GM12892 (cell line): Measurements from ENCODE around the gene DAB2IP.

Experiments used
- POLR2A ChIP-seq: IDR thresholded peaks from 2 replicates; pipeline ENCODE4 v1.6.1; 2011; ENCODE audit warnings: low read depth, low read length, control low read depth
- POLR2AphosphoS5 ChIP-seq: IDR thresholded peaks from 2 replicates; pipeline ENCODE4 v1.6.1; 2011; ENCODE audit warnings: low read depth, low read length, control low read depth
- TAF1 ChIP-seq: IDR thresholded peaks from 2 replicates; pipeline ENCODE4 v1.6.1; 2011; ENCODE audit warnings: low read depth, mild to moderate bottlenecking, control low read depth, low read length, borderline replicate concordance

GRCh38 chr9:121734465-121734864, 83.0 kb downstream of the DAB2IP start:
- no peak for TF ChIP-seq TAF1
- TF ChIP-seq POLR2A, result no peak
- no peak for TF ChIP-seq POLR2AphosphoS5
